Measurements from ENCODE around the gene PRPF8. TPM values are rescaled to one million over a fixed set of nuclear protein-coding genes. Genes with fewer than 3 reads are reported as not detected.

The PRPF8 gene
- total and polyA plus RNA-seq, 2 of the 13 experiments (the other 11 are each of a cell fraction or from before 2014, with no cell fraction given), result 112 to 179 TPM

GRCh38 chr17:1676401-1676800, 8.3 kb downstream of the PRPF8 start:
- intact Hi-C loops (cut with micrococcal nuclease; ENCODE audit: unreplicated experiment), result no loop called here

GRCh38 chr17:1673041-1673785, 11.5 kb downstream of the PRPF8 start:
- Histone ChIP-seq H3K27ac (ENCODE audit: extremely low read length, insufficient read depth, low read length) (no peak overlapping the region), H4K20me1 (ENCODE audit: insufficient read depth, low read length) (peaks cover 13% of the 10 kb centered on the region), H2AFZ (ENCODE audit: low read length) (no peak overlapping the region), H3K79me2 (ENCODE audit: insufficient read depth, low read length) (no peaks in the 10 kb centered on the region), H3K9me3 (ENCODE audit: low read length) (no peaks in the 10 kb centered on the region), H3K4me3 (replicated peaks in 1 of 3; ENCODE audit: insufficient read depth in 1 of 3, low read depth in 2 of 3, low read length in 3 of 3) (no peak overlapping the region), H3K4me1 (ENCODE audit: insufficient read depth, low read length) (no peaks in the 10 kb centered on the region), H3K4me2 (ENCODE audit: low read depth, low read length) (no peak overlapping the region), H3K9ac (ENCODE audit: insufficient read depth, low read depth, low read length) (no peak overlapping the region), H3K36me3 (replicated peaks in 1 of 2; ENCODE audit: control insufficient read depth in 1 of 2, insufficient read depth in 2 of 2, low read length in 2 of 2) (peaks cover 43 to 86% of the 10 kb centered on the region in 2 experiments), H3K27me3 (ENCODE audit: control insufficient read depth in 1 of 2, insufficient read depth in 2 of 2, low read length in 2 of 2) (no peaks in the 10 kb centered on the region)
- 97% methylated on average over 22 of the region's 26 CpGs for WGBS (ENCODE audit: low lambda C conversion rate)
- CTCF ChIA-PET (ENCODE audit: low intra/inter-chr PET ratio, low total read pairs), result no interaction called here
- intact Hi-C loops (cut with micrococcal nuclease; ENCODE audit: unreplicated experiment) (no loop called here), in situ Hi-C loops (cut with HindIII; ENCODE audit: extremely low pct_ligation_motif_present, low pct_unique_long_range_greater_than_20kb) (no loop called here)
- DNase-seq (ENCODE audit: low spot score), result no peak
- no peak for ATAC-seq
- POLR2A ChIA-PET, result interaction anchor here (1.5 kb wide), 1 partner anchor 41 kb away, joined by 3 read pairs; no protein-coding TSS in a partner anchor
- BruUV-seq (replicated peaks), result no TSS peak
- no peak for FAIRE-seq
- TF ChIP-seq KLF13 (CRISPR knock-in tag; IDR thresholded peaks at IDR 0.05) (no peak), ARID4A (CRISPR knock-in tag; IDR thresholded peaks at IDR 0.05; ENCODE audit: borderline replicate concordance) (0 out of 2 replicates have a peak, but pooled peaks have one; percentile 24), ZNF552 (CRISPR knock-in tag; IDR thresholded peaks at IDR 0.05; ENCODE audit: borderline replicate concordance) (no peak), NPAS2 (CRISPR knock-in tag; IDR thresholded peaks at IDR 0.05; ENCODE audit: borderline replicate concordance) (no peak), AGO2 (optimal IDR thresholded peaks at IDR 0.05; ENCODE audit: low read depth, low read length) (peak; percentile 50), POLR2A (IDR thresholded peaks at IDR 0.05; ENCODE audit: insufficient read depth in 1 of 2, low read depth in 2 of 2, low read length in 2 of 2) (0 out of 4 replicates have a peak, but pooled peaks of 1 of the 2 experiments have one; percentile 12), ZNF296 (CRISPR knock-in tag; conservative IDR thresholded peaks at IDR 0.05) (no peak), LCORL (IDR thresholded peaks at IDR 0.05) (no peak), LCORL (CRISPR knock-in tag; IDR thresholded peaks at IDR 0.05) (no peak), ZNF564 (CRISPR knock-in tag; IDR thresholded peaks at IDR 0.05) (no peak)

More at GRCh38 chr17:1676401-1676800, 8.3 kb downstream of the PRPF8 start:
- in situ Hi-C loops (cut with HindIII; ENCODE audit: extremely low pct_ligation_motif_present, low pct_unique_long_range_greater_than_20kb), result no loop called here
- TF ChIP-seq RBFOX2 (IDR thresholded peaks at IDR 0.05; ENCODE audit: low read depth, low read length) (0 out of 2 replicates have a peak, but pooled peaks have one; percentile 27), TERF1 (CRISPR knock-in tag; IDR thresholded peaks at IDR 0.05) (no peak)
- no peaks in the 10 kb centered on the region for H3K27me3 ChIP-seq (ENCODE audit: control insufficient read depth in 1 of 2, insufficient read depth in 2 of 2, low read length in 2 of 2)
- H3K27ac ChIP-seq (ENCODE audit: extremely low read length, insufficient read depth, low read length), result no peak overlapping the region
- ChIA-PET POLR2A (no interaction called here), CTCF (ENCODE audit: low intra/inter-chr PET ratio, low total read pairs) (no interaction called here)
- DNase-seq (ENCODE audit: low spot score) (no peak), ATAC-seq (no peak), FAIRE-seq (no peak)
- H3K9me3 ChIP-seq (ENCODE audit: low read length), result no peaks in the 10 kb centered on the region
- no peak overlapping the region for H2AFZ ChIP-seq (ENCODE audit: low read length)
- BruUV-seq (replicated peaks), result no TSS peak
- over 99% methylated on average over 13 of the region's 13 CpGs for WGBS (ENCODE audit: low lambda C conversion rate)
- no peaks in the 10 kb centered on the region for H3K4me1 ChIP-seq (ENCODE audit: insufficient read depth, low read length)
- H3K9ac ChIP-seq (ENCODE audit: insufficient read depth, low read depth, low read length), result no peak overlapping the region
- no peak overlapping the region for H3K4me3 ChIP-seq (replicated peaks in 1 of 3; ENCODE audit: insufficient read depth in 1 of 3, low read depth in 2 of 3, low read length in 3 of 3)
- H4K20me1 ChIP-seq (ENCODE audit: insufficient read depth, low read length), result peaks cover 3% of the 10 kb centered on the region; the same call in 1 of the 2 replicates
- no peaks in the 10 kb centered on the region for H3K79me2 ChIP-seq (ENCODE audit: insufficient read depth, low read length)
- no peak overlapping the region for H3K4me2 ChIP-seq (ENCODE audit: low read depth, low read length)
- peaks cover 63 to 92% of the 10 kb centered on the region in 2 experiments for H3K36me3 ChIP-seq (replicated peaks in 1 of 2; ENCODE audit: control insufficient read depth in 1 of 2, insufficient read depth in 2 of 2, low read length in 2 of 2)
